Cardiac fibroblast (primary cell): Measurements from ENCODE around the gene BOK.
"Not testable (repeated sequence)": the region's sequence is repeated elsewhere in the genome, so short reads cannot be mapped to it uniquely, and the experiment has no call there.

ENCODE experiments used
- DNase-seq, 2 donors: peaks; one replicate each; pipeline versions ENCODE4 v3.0.0 to v3.0.0-alpha.2; 2010; ENCODE audit warnings: low read depth in 2 of 2
- H3K4me3 ChIP-seq, 2 donors: replicated peaks in 1 of 2; 1 replicate in 1 of 2; 2 replicates in 1 of 2; pipeline ENCODE4 v1.5.1; 2011; ENCODE audit warnings: low read depth in 2 of 2, low read length in 2 of 2, mild to moderate bottlenecking in 2 of 2, moderate library complexity in 1 of 2
- TF ChIP-seq, protein P1 (sequence below): IDR thresholded peaks from one replicate; pipeline ENCODE4 v1.5.1; 2011; ENCODE audit warnings: low read depth, mild to moderate bottlenecking, low read length, inconsistent platforms

Gene BOK

GRCh38 chr2:241568726-241569125 is 10.2 kb downstream of the BOK start:
- no peak for DNase-seq
- TF ChIP-seq, protein P1, sequence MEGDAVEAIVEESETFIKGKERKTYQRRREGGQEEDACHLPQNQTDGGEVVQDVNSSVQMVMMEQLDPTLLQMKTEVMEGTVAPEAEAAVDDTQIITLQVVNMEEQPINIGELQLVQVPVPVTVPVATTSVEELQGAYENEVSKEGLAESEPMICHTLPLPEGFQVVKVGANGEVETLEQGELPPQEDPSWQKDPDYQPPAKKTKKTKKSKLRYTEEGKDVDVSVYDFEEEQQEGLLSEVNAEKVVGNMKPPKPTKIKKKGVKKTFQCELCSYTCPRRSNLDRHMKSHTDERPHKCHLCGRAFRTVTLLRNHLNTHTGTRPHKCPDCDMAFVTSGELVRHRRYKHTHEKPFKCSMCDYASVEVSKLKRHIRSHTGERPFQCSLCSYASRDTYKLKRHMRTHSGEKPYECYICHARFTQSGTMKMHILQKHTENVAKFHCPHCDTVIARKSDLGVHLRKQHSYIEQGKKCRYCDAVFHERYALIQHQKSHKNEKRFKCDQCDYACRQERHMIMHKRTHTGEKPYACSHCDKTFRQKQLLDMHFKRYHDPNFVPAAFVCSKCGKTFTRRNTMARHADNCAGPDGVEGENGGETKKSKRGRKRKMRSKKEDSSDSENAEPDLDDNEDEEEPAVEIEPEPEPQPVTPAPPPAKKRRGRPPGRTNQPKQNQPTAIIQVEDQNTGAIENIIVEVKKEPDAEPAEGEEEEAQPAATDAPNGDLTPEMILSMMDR = no peak
- H3K4me3 ChIP-seq = no peak overlapping the region

- no peak for DNase-seq
- TF ChIP-seq, protein P1 = no peak
- H3K4me3 ChIP-seq = no peak overlapping the region
Measured at GRCh38 chr2:241569831-241570281, 11.3 kb downstream of the BOK start.

DNA sequence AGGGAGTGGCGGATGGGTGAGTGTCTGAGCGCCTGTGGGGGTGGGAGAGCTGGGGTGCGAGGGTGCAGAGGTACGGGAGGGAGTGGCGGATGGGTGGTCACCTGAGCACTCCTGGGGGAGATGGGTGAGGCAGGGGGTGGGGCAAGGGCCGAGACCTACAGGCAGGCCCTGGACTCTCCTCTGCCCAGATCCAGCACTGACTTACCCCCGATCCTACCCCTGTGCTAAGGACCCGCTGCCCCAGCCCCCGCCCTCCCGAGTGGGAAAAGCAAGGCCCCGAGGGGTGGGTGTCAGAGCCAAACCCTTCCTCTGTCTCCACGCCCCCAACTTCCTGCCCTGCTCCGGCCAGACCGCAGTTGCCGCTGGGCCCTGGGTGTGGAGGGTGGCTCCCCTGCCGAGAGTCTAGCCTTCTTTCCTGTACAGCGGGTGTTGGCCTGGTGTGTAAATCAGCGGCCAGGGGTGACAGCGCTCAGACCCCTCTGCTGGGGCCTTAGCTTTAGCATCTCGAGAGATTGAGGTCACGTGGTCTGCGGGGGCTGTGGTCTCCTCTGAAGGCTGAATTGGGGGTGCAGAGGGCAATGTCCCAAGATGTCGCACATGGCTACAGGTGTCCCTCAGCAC is 12.5 kb downstream of the BOK start:
- no peak for DNase-seq
- TF ChIP-seq, protein P1 = no peak
- H3K4me3 ChIP-seq = no peak overlapping the region

- TF ChIP-seq, protein P1 = no peak
- H3K4me3 ChIP-seq = no peak overlapping the region
- DNase-seq = no peak
Measured at GRCh38 chr2:241571821-241572620, 13.5 kb downstream of the BOK start.

GRCh38 chr2:241572915-241573651 is 14.5 kb downstream of the BOK start:
- H3K4me3 ChIP-seq, DNase-seq: not testable (repeated sequence)

GRCh38 chr2:241573741-241574140 is 15.2 kb downstream of the BOK start:
- TF ChIP-seq, protein P1 = no peak
- DNase-seq = no peak
- H3K4me3 ChIP-seq = no peak overlapping the region
